LoVo (cell line): Measurements from ENCODE around the gene ABCC2.
A peak's percentile ranks its signal among the peaks of the same experiment; 100 is the strongest.
"Not testable (repeated sequence)": the region's sequence is repeated elsewhere in the genome, so short reads cannot be mapped to it uniquely, and the experiment has no call there.

Experiments
- DNase-seq: peaks from one replicate; pipeline ENCODE4 v3.0.0-alpha.2; 2016; ENCODE audit warnings: low spot score

ABCC2 gene

GRCh38 chr10:99809481-99809880 lies 27.0 kb downstream of the ABCC2 start:
- no peak for DNase-seq

GRCh38 chr10:99809931-99810615 lies 27.6 kb downstream of the ABCC2 start:
- no peak for DNase-seq

GRCh38 chr10:99812177-99812576 lies 29.7 kb downstream of the ABCC2 start:
- no peak for DNase-seq

- no peak for DNase-seq
Observed at GRCh38 chr10:99814143-99814542, 31.7 kb downstream of the ABCC2 start.

GRCh38 chr10:99815621-99816020 lies 33.2 kb downstream of the ABCC2 start:
- DNase-seq = no peak

GRCh38 chr10:99827936-99828335 lies 45.5 kb downstream of the ABCC2 start:
- DNase-seq = no peak

- no peak for DNase-seq
Observed at GRCh38 chr10:99828464-99828863, 46.0 kb downstream of the ABCC2 start.

- DNase-seq = no peak
Observed at GRCh38 chr10:99832439-99832838, 50.0 kb downstream of the ABCC2 start.

- no peak for DNase-seq
Observed at GRCh38 chr10:99834410-99834809, 52.0 kb downstream of the ABCC2 start.

- DNase-seq = no peak
Observed at GRCh38 chr10:99835947-99836346, 53.5 kb downstream of the ABCC2 start.

- no peak for DNase-seq
Observed at GRCh38 chr10:99836711-99837110, 54.3 kb downstream of the ABCC2 start.

GRCh38 chr10:99840859-99841258 lies 58.4 kb downstream of the ABCC2 start:
- DNase-seq = not testable (repeated sequence)

GRCh38 chr10:99841746-99842145 lies 59.3 kb downstream of the ABCC2 start:
- DNase-seq = no peak

GRCh38 chr10:99843310-99843709 lies 60.9 kb downstream of the ABCC2 start:
- DNase-seq = no peak

GRCh38 chr10:99844433-99844955 lies 62.1 kb downstream of the ABCC2 start:
- no peak for DNase-seq

GRCh38 chr10:99845837-99846382 lies 63.5 kb downstream of the ABCC2 start:
- DNase-seq = peak; percentile 76

- no peak for DNase-seq
Observed at GRCh38 chr10:99849057-99849456, 66.6 kb downstream of the ABCC2 start.

- DNase-seq = no peak
Observed at GRCh38 chr10:99849536-99849935, 67.1 kb downstream of the ABCC2 start.

- DNase-seq = no peak
Observed at GRCh38 chr10:99850021-99850766, 67.8 kb downstream of the ABCC2 start.

- DNase-seq = no peak
Observed at GRCh38 chr10:99850767-99851340, 68.4 kb downstream of the ABCC2 start.

- DNase-seq = no peak
Observed at GRCh38 chr10:99851825-99852224, 69.4 kb downstream of the ABCC2 start.

GRCh38 chr10:99852481-99853213 lies 70.2 kb downstream of the ABCC2 start:
- DNase-seq = no peak
